Testis (tissue), 2 donors: Measurements from ENCODE around the gene ATP2B2.

Experiments
- POLR2A ChIP-seq: fragments of 450-650 bp; IDR thresholded peaks from one replicate; pipeline ENCODE4 v1.6.1; 2017; ENCODE audit warnings: antibody characterized with exemption, mild to moderate bottlenecking, moderate library complexity
- TF ChIP-seq, protein P1 (sequence below), 3 experiments: fragments of 450-650 bp in 2 of 3; fragments of 200-600 bp in 1 of 3; sonication (generic) in 1 of 3; IDR thresholded peaks; one replicate each; pipeline ENCODE4 v1.5.1; 2016 to 2019; ENCODE audit warnings: antibody characterized with exemption in 3 of 3, mild to moderate bottlenecking in 2 of 3, moderate library complexity in 1 of 3

- TF ChIP-seq, protein P1, sequence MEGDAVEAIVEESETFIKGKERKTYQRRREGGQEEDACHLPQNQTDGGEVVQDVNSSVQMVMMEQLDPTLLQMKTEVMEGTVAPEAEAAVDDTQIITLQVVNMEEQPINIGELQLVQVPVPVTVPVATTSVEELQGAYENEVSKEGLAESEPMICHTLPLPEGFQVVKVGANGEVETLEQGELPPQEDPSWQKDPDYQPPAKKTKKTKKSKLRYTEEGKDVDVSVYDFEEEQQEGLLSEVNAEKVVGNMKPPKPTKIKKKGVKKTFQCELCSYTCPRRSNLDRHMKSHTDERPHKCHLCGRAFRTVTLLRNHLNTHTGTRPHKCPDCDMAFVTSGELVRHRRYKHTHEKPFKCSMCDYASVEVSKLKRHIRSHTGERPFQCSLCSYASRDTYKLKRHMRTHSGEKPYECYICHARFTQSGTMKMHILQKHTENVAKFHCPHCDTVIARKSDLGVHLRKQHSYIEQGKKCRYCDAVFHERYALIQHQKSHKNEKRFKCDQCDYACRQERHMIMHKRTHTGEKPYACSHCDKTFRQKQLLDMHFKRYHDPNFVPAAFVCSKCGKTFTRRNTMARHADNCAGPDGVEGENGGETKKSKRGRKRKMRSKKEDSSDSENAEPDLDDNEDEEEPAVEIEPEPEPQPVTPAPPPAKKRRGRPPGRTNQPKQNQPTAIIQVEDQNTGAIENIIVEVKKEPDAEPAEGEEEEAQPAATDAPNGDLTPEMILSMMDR (IDR thresholded peaks at IDR 0.05): no peak
- TF ChIP-seq POLR2A: no peak
Measured at GRCh38 chr3:10309736-10310135, 195.7 kb downstream of the ATP2B2 start.
